HEK293 (cell line): ENCODE measurements around the gene GRAMD1C.

Source experiments
- GFI1B ChIP-seq: fragments of 450-650 bp; formaldehyde crosslinking; IDR thresholded peaks from 2 replicates; pipeline ENCODE4 v1.5.1; 2016; ENCODE audit warnings: missing biosample characterization, missing genetic modification characterization
- GLIS1 ChIP-seq: fragments of 450-650 bp; formaldehyde crosslinking; IDR thresholded peaks from 2 replicates; pipeline ENCODE4 v1.5.1; 2016; ENCODE audit warnings: missing biosample characterization, missing genetic modification characterization
- IKZF3 ChIP-seq: fragments of 450-650 bp; IDR thresholded peaks from 2 replicates; pipeline ENCODE4 v1.5.0; 2018; ENCODE audit warnings: missing biosample characterization, mild to moderate bottlenecking, missing genetic modification characterization, moderate library complexity
- PRDM1 ChIP-seq: fragments of 450-650 bp; formaldehyde crosslinking; IDR thresholded peaks from 2 replicates; pipeline ENCODE4; 2016; ENCODE audit warnings: missing biosample characterization, missing genetic modification characterization
- PRDM10 ChIP-seq: fragments of 450-650 bp; formaldehyde crosslinking; IDR thresholded peaks from 2 replicates; pipeline ENCODE4 v1.5.1; 2016; ENCODE audit warnings: missing biosample characterization, missing genetic modification characterization
- RBAK ChIP-seq: fragments of 450-650 bp; formaldehyde crosslinking; IDR thresholded peaks from 2 replicates; pipeline ENCODE4 v1.5.1; 2016; ENCODE audit warnings: missing biosample characterization, missing genetic modification characterization
- REPIN1 ChIP-seq: fragments of 450-650 bp; formaldehyde crosslinking; IDR thresholded peaks from 2 replicates; pipeline ENCODE4 v1.5.1; 2017; ENCODE audit warnings: missing biosample characterization, missing genetic modification characterization, low read depth
- SETDB1 ChIP-seq: IDR thresholded peaks from one replicate; pipeline ENCODE4 v1.6.1; 2017; ENCODE audit warnings: mild to moderate bottlenecking, low read length, moderate library complexity, mixed read lengths; ENCODE audit not compliant: insufficient read length
- SP2 ChIP-seq: fragments of 450-650 bp; formaldehyde crosslinking; IDR thresholded peaks from 2 replicates; pipeline ENCODE4 v1.5.1; 2016; ENCODE audit warnings: missing biosample characterization, missing genetic modification characterization
- ZBTB48 ChIP-seq: fragments of 450-650 bp; formaldehyde crosslinking; IDR thresholded peaks from 2 replicates; pipeline ENCODE4 v1.5.1; 2016; ENCODE audit warnings: missing biosample characterization, missing genetic modification characterization
- ZBTB6 ChIP-seq: fragments of 450-650 bp; formaldehyde crosslinking; IDR thresholded peaks from 2 replicates; pipeline ENCODE4 v1.5.1; 2017; ENCODE audit warnings: missing biosample characterization, missing genetic modification characterization
- ZEB2 ChIP-seq: fragments of 450-650 bp; formaldehyde crosslinking; IDR thresholded peaks from 2 replicates; pipeline ENCODE4 v1.5.1; 2016; ENCODE audit warnings: missing biosample characterization, missing genetic modification characterization
- ZNF280C ChIP-seq: fragments of 450-650 bp; formaldehyde crosslinking; IDR thresholded peaks from 2 replicates; pipeline ENCODE4 v1.5.1; 2016; ENCODE audit warnings: missing biosample characterization, missing genetic modification characterization
- ZNF37A ChIP-seq: fragments of 450-650 bp; IDR thresholded peaks from 2 replicates; pipeline ENCODE4 v1.5.1; 2018; ENCODE audit warnings: missing biosample characterization, missing genetic modification characterization
- ZNF660 ChIP-seq: fragments of 450-650 bp; IDR thresholded peaks from 2 replicates; pipeline ENCODE4 v1.5.1; 2018; ENCODE audit warnings: missing biosample characterization, mild to moderate bottlenecking, missing genetic modification characterization
- ZSCAN30 ChIP-seq: fragments of 450-650 bp; IDR thresholded peaks from 2 replicates; pipeline ENCODE4 v1.5.1; 2018; ENCODE audit warnings: missing biosample characterization, mild to moderate bottlenecking, missing genetic modification characterization, moderate library complexity
- ZXDB ChIP-seq: fragments of 450-650 bp; formaldehyde crosslinking; IDR thresholded peaks from 2 replicates; pipeline ENCODE4 v1.5.1; 2016; ENCODE audit warnings: missing biosample characterization, missing genetic modification characterization
- TF ChIP-seq, protein P1 (sequence below): sonication (generic); formaldehyde crosslinking; IDR thresholded peaks from 2 replicates; pipeline ENCODE4 v1.8.1; 2022; ENCODE audit warnings: mild to moderate bottlenecking, moderate library complexity, missing genetic modification reagents
- TF ChIP-seq, protein P2 (sequence below): fragments of 450-650 bp; formaldehyde crosslinking; IDR thresholded peaks from 2 replicates; pipeline ENCODE4 v1.5.0; 2017; ENCODE audit warnings: missing biosample characterization, missing genetic modification characterization, borderline replicate concordance
- TF ChIP-seq, protein P3 (sequence below): fragments of 450-650 bp; formaldehyde crosslinking; IDR thresholded peaks from 2 replicates; pipeline ENCODE4 v1.5.1; 2017; ENCODE audit warnings: missing biosample characterization, missing genetic modification characterization

The GRAMD1C gene

GRCh38 chr3:113838631-113839209 lies at the start of gene GRAMD1C (continued):
- TF ChIP-seq, protein P1, sequence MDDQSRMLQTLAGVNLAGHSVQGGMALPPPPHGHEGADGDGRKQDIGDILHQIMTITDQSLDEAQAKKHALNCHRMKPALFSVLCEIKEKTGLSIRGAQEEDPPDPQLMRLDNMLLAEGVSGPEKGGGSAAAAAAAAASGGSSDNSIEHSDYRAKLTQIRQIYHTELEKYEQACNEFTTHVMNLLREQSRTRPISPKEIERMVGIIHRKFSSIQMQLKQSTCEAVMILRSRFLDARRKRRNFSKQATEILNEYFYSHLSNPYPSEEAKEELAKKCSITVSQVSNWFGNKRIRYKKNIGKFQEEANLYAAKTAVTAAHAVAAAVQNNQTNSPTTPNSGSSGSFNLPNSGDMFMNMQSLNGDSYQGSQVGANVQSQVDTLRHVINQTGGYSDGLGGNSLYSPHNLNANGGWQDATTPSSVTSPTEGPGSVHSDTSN (CRISPR knock-in tag) = 0 out of 2 replicates have a peak, but pooled peaks have one; percentile 54
- TF ChIP-seq ZEB2 (tag by site-specific recombination) = 0 out of 2 replicates have a peak, but pooled peaks have one; percentile 48
- TF ChIP-seq ZNF280C (tag by site-specific recombination) = no peak
- TF ChIP-seq SETDB1 = no peak
- TF ChIP-seq RBAK = no peak
- peak; percentile 85 for TF ChIP-seq ZNF660 (tag by site-specific recombination)
- TF ChIP-seq GLIS1 (tag by site-specific recombination) = 0 out of 2 replicates have a peak, but pooled peaks have one; percentile 4
- TF ChIP-seq, protein P2, sequence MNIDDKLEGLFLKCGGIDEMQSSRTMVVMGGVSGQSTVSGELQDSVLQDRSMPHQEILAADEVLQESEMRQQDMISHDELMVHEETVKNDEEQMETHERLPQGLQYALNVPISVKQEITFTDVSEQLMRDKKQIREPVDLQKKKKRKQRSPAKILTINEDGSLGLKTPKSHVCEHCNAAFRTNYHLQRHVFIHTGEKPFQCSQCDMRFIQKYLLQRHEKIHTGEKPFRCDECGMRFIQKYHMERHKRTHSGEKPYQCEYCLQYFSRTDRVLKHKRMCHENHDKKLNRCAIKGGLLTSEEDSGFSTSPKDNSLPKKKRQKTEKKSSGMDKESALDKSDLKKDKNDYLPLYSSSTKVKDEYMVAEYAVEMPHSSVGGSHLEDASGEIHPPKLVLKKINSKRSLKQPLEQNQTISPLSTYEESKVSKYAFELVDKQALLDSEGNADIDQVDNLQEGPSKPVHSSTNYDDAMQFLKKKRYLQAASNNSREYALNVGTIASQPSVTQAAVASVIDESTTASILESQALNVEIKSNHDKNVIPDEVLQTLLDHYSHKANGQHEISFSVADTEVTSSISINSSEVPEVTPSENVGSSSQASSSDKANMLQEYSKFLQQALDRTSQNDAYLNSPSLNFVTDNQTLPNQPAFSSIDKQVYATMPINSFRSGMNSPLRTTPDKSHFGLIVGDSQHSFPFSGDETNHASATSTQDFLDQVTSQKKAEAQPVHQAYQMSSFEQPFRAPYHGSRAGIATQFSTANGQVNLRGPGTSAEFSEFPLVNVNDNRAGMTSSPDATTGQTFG (tag by site-specific recombination) = no peak
- 0 out of 2 replicates have a peak, but pooled peaks have one; percentile 37 for TF ChIP-seq ZNF37A (tag by site-specific recombination)
- TF ChIP-seq PRDM1 (tag by site-specific recombination) = peak; percentile 60
- TF ChIP-seq ZSCAN30 (tag by site-specific recombination) = peak; percentile 65; the same call in 1 of the 2 replicates
- TF ChIP-seq GFI1B (tag by site-specific recombination) = no peak
- TF ChIP-seq ZXDB (tag by site-specific recombination) = no peak
- TF ChIP-seq ZBTB6 = peak; percentile 20; the same call in 1 of the 2 replicates
- peak; percentile 53; the same call in 1 of the 2 replicates for TF ChIP-seq IKZF3 (tag by site-specific recombination)
- TF ChIP-seq SP2 (tag by site-specific recombination) = peak; percentile 31; the same call in 1 of the 2 replicates
- 0 out of 2 replicates have a peak, but pooled peaks have one; percentile 23 for TF ChIP-seq ZBTB48 (tag by site-specific recombination)
- TF ChIP-seq PRDM10 (tag by site-specific recombination) = peak; percentile 42; the same call in 1 of the 2 replicates
- TF ChIP-seq REPIN1 (tag by site-specific recombination) = no peak
- TF ChIP-seq, protein P3, sequence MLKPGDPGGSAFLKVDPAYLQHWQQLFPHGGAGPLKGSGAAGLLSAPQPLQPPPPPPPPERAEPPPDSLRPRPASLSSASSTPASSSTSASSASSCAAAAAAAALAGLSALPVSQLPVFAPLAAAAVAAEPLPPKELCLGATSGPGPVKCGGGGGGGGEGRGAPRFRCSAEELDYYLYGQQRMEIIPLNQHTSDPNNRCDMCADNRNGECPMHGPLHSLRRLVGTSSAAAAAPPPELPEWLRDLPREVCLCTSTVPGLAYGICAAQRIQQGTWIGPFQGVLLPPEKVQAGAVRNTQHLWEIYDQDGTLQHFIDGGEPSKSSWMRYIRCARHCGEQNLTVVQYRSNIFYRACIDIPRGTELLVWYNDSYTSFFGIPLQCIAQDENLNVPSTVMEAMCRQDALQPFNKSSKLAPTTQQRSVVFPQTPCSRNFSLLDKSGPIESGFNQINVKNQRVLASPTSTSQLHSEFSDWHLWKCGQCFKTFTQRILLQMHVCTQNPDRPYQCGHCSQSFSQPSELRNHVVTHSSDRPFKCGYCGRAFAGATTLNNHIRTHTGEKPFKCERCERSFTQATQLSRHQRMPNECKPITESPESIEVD (tag by site-specific recombination) = no peak
